Right renal cortex interstitium (tissue), 3 donors: ENCODE results near the gene CABLES1. TPM values are rescaled to one million over a fixed set of nuclear protein-coding genes. Genes with fewer than 3 reads are reported as not detected.
"Not testable (repeated sequence)": the region's sequence is repeated elsewhere in the genome, so short reads cannot be mapped to it uniquely, and the experiment has no call there.

Experiments used
- DNase-seq, 3 donors: peaks; one replicate each; pipeline ENCODE4 v3.0.0-alpha.2; 2013; ENCODE audit warnings: low read depth in 3 of 3, low spot score in 2 of 3
- polyA plus RNA-seq, 3 donors: library from polyadenylated mRNA; unstranded; fragments of 120-200 nt; gene quantifications; one replicate each; pipeline ENCODE4 v1.2.1, GENCODE V29; 2013; ENCODE audit not compliant: insufficient read length in 3 of 3

Gene CABLES1
- polyA plus RNA-seq, 3 donors: 24.3 to 25.8 (median 25.8) TPM

GRCh38 chr18:23238651-23239349 is 103.5 kb downstream of the CABLES1 start:
- no peak for DNase-seq

DNA sequence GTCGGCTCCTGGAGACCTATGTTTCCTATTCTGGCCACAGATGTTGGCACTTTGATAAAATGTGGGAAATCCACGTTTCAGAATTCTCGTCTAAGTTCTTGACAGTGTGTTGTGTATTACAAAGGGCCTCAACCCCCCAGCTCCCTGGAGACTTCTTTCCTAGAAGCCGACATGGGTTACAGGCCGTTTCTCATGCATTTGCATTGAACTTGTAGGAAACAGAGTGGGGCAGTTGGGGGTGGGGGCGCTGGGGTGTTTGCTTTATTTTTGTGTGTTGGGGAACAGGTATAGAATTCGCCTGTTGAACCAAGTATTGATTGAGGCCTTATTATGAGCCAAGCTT is 104.0 kb downstream of the CABLES1 start:
- no peak for DNase-seq

DNA sequence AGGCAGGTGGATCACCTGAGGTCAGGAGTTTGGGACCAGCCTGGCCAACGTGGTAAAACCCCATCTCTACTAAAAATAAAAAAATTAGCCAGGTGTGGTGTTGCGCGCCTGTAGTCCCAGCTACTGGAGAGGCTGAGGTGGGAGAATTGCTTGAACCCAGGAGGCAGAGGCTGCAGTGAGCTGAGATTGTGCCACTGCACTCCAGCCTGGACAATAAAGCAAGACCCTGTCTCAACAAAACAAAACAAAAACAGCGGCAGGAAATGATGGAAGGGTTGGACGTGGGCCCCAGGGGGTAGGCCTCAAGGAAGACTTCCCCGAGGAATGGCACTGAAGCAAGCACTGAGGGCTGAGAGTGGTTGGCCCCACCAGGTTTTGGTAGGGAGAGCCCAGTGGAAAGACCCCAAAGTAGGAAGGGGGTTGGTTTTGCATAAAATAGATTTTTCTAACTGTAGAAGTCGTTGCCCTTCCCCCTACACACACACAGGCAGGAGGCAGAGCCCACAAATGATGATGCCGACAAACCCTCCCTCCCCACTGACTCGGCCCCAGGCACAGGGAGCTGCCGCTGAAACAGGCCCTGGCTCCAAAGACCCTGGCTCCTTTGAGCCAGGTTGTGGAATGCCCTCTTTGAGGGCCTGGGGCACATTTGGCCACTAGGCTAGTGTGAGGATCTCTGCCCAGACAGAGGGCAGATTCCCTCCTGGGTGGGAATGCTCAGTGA is 104.8 kb downstream of the CABLES1 start:
- DNase-seq: no peak

DNA sequence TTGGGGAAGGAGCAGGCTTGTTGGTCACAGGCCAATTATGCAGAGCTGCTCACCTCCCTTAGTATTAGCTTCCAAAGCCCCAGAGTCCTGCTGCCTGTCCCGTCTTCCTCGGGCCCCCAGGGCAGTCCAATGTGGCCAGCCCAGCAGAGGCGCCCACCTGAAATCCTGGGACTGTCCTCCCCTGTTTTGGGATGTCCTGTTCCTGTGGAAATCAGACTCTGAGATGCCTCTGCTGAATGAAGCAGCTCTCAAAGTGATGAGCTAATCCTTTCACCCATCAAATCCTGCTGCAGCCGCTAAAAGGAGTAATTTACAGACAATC is 105.3 kb downstream of the CABLES1 start:
- no peak for DNase-seq

GRCh38 chr18:23241833-23242496 is 106.7 kb downstream of the CABLES1 start:
- DNase-seq: not testable (repeated sequence)

- no peak for DNase-seq
These were observed 107.9 kb downstream of the CABLES1 start for GRCh38 chr18:23243178-23243577.

DNA sequence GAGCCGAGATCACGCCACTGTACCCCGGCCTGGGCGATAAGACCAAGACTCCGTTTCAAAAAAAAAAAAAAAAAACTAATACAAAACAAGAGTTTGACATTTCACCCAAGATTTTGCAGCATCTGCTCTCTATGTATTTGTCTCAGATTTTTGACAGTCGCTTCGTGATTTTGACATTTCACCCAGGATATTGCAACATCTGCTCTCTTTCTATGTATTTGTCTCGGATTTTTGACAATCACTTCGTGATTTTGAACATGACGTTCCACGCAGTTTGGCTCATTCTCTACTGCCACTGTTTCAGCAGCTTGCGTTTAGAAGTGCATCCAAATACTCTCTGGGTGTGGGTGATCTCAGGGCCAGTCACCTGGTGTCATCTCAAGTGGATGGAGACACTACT is 108.5 kb downstream of the CABLES1 start:
- no peak for DNase-seq

DNA sequence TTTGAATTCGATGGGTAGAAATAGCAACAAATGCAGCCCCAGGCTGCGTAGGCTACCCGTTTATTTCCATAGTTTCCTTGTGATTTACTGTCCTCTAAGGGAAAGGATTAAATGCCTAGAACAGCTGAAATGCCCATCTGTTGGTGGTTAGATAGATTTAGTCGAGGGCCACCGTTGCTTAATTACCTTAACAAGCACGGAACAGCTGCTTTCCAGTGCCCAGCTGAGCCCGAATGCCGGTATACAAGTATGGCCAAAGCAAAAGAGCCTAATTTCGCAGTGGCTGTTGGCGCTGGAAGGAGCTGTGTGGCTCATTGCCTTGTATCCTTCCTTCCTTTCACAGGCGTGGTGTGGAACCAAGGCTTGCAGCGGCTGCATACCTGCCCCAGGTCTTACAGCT is 109.1 kb downstream of the CABLES1 start:
- no peak for DNase-seq

- DNase-seq: no peak
These were observed 110.2 kb downstream of the CABLES1 start for GRCh38 chr18:23245461-23245860.

DNA sequence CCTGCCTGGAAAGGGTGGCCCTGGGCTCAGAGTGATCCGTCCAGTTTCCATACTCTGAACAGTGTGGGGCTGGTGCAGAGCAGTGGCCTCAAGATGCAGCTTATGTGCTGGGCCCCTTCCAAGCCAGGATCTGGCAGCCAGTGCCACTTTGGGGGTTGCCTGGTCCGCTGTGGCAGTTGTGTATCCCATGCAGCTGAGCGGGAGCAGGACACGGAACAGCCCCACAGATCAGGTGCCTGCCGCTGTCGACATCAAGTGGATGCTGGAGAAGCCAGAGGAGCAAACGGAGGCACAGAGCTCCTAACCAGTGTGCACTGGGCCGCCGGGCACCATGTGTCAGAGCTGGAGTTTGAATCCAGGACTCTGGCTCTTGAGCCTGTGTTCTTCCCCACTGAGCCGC is 112.0 kb downstream of the CABLES1 start:
- no peak for DNase-seq

- no peak for DNase-seq
These were observed 112.6 kb downstream of the CABLES1 start for GRCh38 chr18:23247896-23248295.

GRCh38 chr18:23248826-23249225 is 113.5 kb downstream of the CABLES1 start:
- DNase-seq: no peak

DNA sequence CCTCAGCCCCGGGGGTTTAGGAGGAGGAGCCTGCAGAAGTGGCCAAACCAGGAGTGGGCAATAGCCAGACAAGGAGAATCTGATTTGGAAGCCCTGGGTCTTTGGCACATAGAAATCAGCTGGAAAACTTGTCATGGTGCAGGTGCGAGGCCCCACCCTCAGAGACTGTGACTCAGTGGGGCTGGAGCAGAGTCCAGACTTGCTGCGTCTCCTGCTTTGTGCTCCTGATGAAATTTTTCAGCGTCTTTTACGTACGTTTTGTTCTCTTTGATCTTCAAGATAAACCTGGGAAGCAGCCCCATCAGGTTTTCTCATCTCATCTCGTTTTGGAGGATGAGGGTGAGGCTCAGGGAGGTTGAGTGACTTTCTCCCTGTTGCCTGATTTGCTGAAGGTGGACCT is 114.1 kb downstream of the CABLES1 start:
- DNase-seq: no peak

DNA sequence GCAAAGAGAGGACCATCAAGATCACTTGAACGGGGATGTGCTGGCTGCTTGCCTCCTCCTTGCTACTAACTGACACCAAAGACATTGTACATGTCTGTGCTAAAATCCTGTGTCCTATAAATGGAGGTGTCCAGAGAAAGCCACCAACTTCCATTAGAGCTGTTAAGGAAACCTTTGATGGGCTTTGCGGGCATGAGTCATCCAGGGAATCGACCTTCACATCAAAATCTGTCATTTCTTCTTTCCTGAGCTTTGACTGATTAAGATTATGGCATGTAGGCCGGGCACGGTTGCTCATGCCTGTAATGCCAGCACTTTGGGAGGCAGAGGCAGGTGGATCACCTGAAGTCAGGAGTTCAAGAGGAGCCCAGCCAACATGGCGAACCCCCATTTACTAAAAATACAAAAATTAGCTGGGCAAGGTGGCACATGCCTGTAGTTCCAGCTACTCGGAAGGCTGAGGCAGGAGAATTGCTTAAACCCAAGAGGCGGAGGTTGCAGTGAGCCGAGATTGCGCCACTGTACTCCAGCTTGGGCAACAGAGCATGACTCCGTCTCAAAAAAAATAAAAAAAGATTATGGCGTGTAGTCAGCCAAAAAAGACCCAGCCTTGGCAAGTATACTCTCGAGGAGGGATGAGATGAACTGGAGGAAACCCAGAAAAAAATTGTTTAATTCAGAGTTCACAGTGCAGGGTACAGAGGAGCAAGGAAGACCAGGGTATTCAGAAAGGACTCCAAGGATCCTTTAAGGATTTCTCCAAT is 115.8 kb downstream of the CABLES1 start:
- no peak for DNase-seq

- DNase-seq: no peak
These were observed 118.3 kb downstream of the CABLES1 start for GRCh38 chr18:23253630-23254029.

- DNase-seq: no peak
These were observed 121.9 kb downstream of the CABLES1 start for GRCh38 chr18:23257137-23257536.

DNA sequence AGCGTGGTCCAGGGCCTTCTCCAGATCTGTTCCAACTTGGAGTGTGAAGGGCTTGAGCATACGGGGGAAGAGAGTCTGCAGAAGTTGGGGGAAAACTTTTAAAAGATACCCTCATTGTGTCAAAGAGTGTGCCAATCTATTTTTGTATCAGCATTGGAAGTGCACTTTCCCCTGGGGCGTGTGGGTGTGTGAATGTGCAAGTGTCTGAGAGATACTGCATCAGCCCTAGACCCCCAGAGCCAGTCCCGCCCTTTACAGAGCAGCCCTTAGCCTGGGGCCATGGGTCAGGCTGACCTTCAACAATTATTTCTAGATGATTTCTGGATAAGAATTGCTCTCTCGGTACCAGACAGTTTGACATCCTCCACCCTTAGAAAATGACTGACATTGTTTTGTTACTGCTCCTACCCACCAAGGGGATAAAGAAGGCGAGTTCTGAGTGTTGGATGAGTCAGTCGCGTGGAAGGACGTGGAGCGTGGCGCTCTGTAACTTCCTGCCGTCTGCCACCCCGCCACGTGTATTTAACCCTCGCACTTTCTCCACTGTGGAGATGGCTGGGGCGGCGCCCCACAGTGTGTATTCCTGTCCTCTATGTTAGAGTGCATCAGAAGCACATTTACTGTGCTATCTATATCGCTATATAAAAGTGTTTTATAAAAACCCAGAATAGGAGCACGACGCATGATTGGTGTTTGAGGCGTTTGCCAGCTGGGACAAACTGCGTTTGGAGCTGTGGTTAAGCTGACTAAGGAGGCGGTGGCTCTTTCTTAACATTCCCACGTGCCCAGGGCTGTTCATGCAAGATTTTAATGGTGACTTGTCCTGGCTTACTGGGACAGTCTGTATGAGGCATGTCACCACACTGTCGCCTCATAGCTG is 122.6 kb downstream of the CABLES1 start:
- DNase-seq: no peak

DNA sequence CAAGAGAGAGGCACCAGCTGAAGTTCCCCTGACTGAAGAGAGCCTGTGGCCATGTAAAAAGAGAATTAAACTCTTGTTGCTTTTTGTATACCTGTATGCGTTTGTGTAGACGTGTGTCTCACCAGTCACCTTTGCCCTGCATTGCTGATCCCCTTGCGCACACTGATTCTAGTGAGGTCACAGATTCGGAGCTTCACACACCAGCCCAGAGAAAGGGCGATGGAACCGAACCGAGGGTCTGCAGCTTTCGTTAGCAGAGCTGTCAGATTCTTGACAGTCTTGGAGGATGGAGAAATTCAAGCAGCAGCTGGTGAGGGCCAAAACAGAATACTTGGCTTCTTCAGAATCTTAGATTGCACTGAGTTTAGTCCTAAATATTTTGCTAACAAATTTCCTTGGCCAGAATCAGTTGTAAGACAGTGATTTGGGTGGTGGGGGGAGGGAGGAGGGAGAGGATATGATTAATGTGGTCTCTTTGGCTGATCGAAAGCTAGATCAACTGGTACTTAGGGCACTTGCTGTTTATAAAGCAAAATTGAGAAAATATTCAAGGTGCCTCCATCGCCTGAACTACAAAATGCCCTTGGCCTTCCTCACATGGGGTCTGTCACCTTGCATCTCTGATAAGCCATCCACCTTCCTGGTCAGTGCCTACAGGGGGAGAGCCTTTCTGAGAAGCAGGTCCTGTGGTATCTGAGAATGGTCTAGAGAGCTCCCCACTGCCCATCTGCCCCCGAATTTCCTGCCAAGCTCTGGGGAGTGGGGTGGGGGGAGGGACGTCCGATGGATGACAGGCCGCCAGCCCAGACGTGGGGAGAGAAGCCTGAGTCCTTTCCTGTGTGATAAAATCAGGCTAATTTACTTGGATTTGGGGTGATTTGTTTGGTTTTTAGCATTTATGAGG is 123.5 kb downstream of the CABLES1 start:
- no peak for DNase-seq
